Ramos (cell line): ENCODE data around the gene WFDC11.

Source experiments
- in situ Hi-C: fragments of 300-500 bp; cut with MboI; formaldehyde crosslinking; loops from one replicate; pipeline ENCODE4 v1.14.3; 2022; ENCODE audit warnings: low sequenced_read_pairs; ENCODE audit not compliant: unreplicated experiment

The WFDC11 gene

GRCh38 chr20:45629496-45630100 is 40.4 kb downstream of the WFDC11 start, which contains the start of gene WFDC10A:
TSS of gene WFDC10A (plus strand) at chr20:45629739. CDS start at chr20:45629814, 75 bp downstream.
- in situ Hi-C loops: no loop called here

- in situ Hi-C loops: no loop called here
These were observed 43.5 kb downstream of the WFDC11 start for GRCh38 chr20:45626540-45626939.

GRCh38 chr20:45621593-45621992 is 48.4 kb downstream of the WFDC11 start:
- in situ Hi-C loops: no loop called here

GRCh38 chr20:45617591-45617990 is 52.4 kb downstream of the WFDC11 start:
- in situ Hi-C loops: no loop called here

- in situ Hi-C loops: no loop called here
These were observed 57.7 kb downstream of the WFDC11 start for GRCh38 chr20:45612314-45612713.

- in situ Hi-C loops: no loop called here
These were observed 59.0 kb downstream of the WFDC11 start for GRCh38 chr20:45611054-45611453.

GRCh38 chr20:45607810-45608209 is 62.2 kb downstream of the WFDC11 start:
- in situ Hi-C loops: no loop called here
